Measurements from ENCODE around the gene SHISA9. TPM values are rescaled to one million over a fixed set of nuclear protein-coding genes. Genes with fewer than 3 reads are reported as not detected.

Gene SHISA9
- total and polyA plus RNA-seq, 2 donors from 2014 or later: 0.95 to 2.8 TPM

DNA sequence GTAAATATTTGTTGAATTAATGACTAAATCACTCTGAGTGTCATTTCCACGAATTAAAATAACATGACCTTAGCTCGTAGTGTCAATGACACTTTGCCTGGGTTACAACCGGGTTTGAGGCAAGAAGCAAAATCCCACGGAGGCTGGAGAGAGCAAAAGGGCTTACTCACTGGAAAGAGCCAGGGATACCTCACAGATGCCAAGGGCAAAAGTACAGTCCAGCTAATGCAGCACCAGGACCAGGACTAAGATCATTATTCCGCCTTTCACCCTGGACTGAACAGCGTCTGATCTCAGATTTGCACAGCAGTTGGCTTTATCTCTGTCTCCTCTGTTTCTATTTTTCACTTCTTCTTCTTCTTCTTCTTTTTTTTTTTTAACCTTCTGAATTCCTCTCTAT, 175.5 kb downstream of the SHISA9 start:
- intact Hi-C loops (cut with DNase I): no loop called here
- no peak for TF ChIP-seq CTCF (IDR thresholded peaks at IDR 0.05; ENCODE audit: borderline replicate concordance, extremely low read depth, insufficient read depth)
- Histone ChIP-seq H3K27ac (ENCODE audit: low read depth in 2 of 2, low read length in 2 of 2) (no peak overlapping the region), H3K4me3 (ENCODE audit: low read length in 3 of 3) (no peak overlapping the region), H3K36me3 (ENCODE audit: control insufficient read depth in 2 of 3, insufficient read depth in 3 of 3, low read length in 3 of 3) (no peaks in the 10 kb centered on the region), H3K9me3 (ENCODE audit: control insufficient read depth in 2 of 3, insufficient read depth in 1 of 3, low read length in 3 of 3) (no peaks in the 10 kb centered on the region), H3K27me3 (ENCODE audit: control insufficient read depth, insufficient read depth, low read length) (no peaks in the 10 kb centered on the region), H3K4me1 (ENCODE audit: control insufficient read depth in 2 of 3, insufficient read depth in 2 of 3, low read depth in 1 of 3, low read length in 3 of 3) (no peaks in the 10 kb centered on the region), H3K9ac (ENCODE audit: low read length in 3 of 3) (no peak overlapping the region)
- DNase-seq (no peak), FAIRE-seq (no peak)

- H3K9ac ChIP-seq (ENCODE audit: low read length in 3 of 3): no peak overlapping the region
- H3K27ac ChIP-seq (ENCODE audit: low read depth in 2 of 2, low read length in 2 of 2): no peak overlapping the region
- H3K4me1 ChIP-seq (ENCODE audit: control insufficient read depth in 2 of 3, insufficient read depth in 2 of 3, low read depth in 1 of 3, low read length in 3 of 3): no peaks in the 10 kb centered on the region
- no peak for DNase-seq
- FAIRE-seq: no peak
- H3K9me3 ChIP-seq (ENCODE audit: control insufficient read depth in 2 of 3, insufficient read depth in 1 of 3, low read length in 3 of 3): no peaks in the 10 kb centered on the region
- intact Hi-C loops (cut with DNase I): no loop called here
- H3K36me3 ChIP-seq (ENCODE audit: control insufficient read depth in 2 of 3, insufficient read depth in 3 of 3, low read length in 3 of 3): no peaks in the 10 kb centered on the region
- no peak for TF ChIP-seq CTCF (IDR thresholded peaks at IDR 0.05; ENCODE audit: borderline replicate concordance, extremely low read depth, insufficient read depth)
- no peaks in the 10 kb centered on the region for H3K27me3 ChIP-seq (ENCODE audit: control insufficient read depth, insufficient read depth, low read length)
- no peak overlapping the region for H3K4me3 ChIP-seq (ENCODE audit: low read length in 3 of 3)
Measured at GRCh38 chr16:13077816-13078215, 176.4 kb downstream of the SHISA9 start.

DNA sequence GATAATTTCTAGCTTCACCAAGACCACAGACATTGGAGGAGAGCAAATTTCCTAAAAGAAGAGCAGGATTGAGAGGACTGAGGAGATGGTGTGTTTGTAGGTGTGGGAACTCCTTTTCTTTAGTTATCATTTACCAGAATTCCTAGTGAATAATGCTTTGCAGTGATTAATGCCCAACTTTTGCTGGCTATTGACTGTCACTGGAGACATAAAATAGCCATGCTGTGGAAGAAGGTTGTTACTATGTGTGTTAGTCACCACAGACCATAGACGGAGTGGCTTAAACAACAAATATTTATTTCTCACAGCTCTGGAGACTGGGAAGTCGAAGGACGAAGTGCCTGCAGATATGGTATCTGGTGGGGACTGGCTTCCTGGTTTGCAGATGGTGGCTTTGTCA, 179.1 kb downstream of the SHISA9 start:
- Histone ChIP-seq H3K9ac (ENCODE audit: low read length in 3 of 3) (no peak overlapping the region), H3K9me3 (ENCODE audit: control insufficient read depth in 2 of 3, insufficient read depth in 1 of 3, low read length in 3 of 3) (no peaks in the 10 kb centered on the region), H3K36me3 (ENCODE audit: control insufficient read depth in 2 of 3, insufficient read depth in 3 of 3, low read length in 3 of 3) (no peaks in the 10 kb centered on the region), H3K27ac (ENCODE audit: low read depth in 2 of 2, low read length in 2 of 2) (no peak overlapping the region), H3K4me3 (ENCODE audit: low read length in 3 of 3) (no peak overlapping the region), H3K4me1 (ENCODE audit: control insufficient read depth in 2 of 3, insufficient read depth in 2 of 3, low read depth in 1 of 3, low read length in 3 of 3) (peaks cover 0 to 12% (median 5%) of the 10 kb centered on the region in 3 donors), H3K27me3 (ENCODE audit: control insufficient read depth, insufficient read depth, low read length) (no peaks in the 10 kb centered on the region)
- DNase-seq (no peak), FAIRE-seq (no peak)
- TF ChIP-seq CTCF (IDR thresholded peaks at IDR 0.05; ENCODE audit: borderline replicate concordance, extremely low read depth, insufficient read depth): no peak
- intact Hi-C loops (cut with DNase I): no loop called here

DNA sequence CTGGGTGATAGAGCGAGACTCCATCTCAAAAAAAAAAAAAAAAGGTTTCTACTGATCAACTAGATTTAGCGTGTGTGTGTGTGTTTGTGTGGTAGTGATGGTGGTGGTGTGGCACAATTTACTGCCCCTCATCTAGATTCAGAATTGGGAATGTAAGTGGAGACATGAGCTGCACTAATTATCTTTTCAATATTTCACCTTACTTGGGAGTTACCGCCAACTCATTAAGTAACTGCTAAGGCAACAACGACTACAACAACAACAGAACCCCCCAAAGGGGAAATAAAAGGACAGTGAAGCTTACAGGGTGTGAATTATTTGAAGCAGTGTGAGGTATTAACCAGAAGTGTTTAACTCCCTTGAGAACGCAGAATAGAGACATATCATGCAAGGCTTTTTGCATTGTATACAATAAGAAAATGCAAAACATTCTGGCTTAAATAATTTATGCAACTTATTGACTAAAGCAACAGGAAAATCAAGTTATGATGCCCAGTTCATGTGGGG, 180.5 kb downstream of the SHISA9 start:
- no peak for TF ChIP-seq CTCF (IDR thresholded peaks at IDR 0.05; ENCODE audit: borderline replicate concordance, extremely low read depth, insufficient read depth)
- intact Hi-C loops (cut with DNase I): no loop called here
- Histone ChIP-seq H3K36me3 (ENCODE audit: control insufficient read depth in 2 of 3, insufficient read depth in 3 of 3, low read length in 3 of 3) (no peaks in the 10 kb centered on the region), H3K27ac (ENCODE audit: low read depth in 2 of 2, low read length in 2 of 2) (no peak overlapping the region), H3K27me3 (ENCODE audit: control insufficient read depth, insufficient read depth, low read length) (no peaks in the 10 kb centered on the region), H3K9ac (ENCODE audit: low read length in 3 of 3) (no peak overlapping the region), H3K4me1 (ENCODE audit: control insufficient read depth in 2 of 3, insufficient read depth in 2 of 3, low read depth in 1 of 3, low read length in 3 of 3) (peaks cover 0 to 12% (median 5%) of the 10 kb centered on the region in 3 donors), H3K4me3 (ENCODE audit: low read length in 3 of 3) (no peak overlapping the region), H3K9me3 (ENCODE audit: control insufficient read depth in 2 of 3, insufficient read depth in 1 of 3, low read length in 3 of 3) (no peaks in the 10 kb centered on the region)
- DNase-seq (peak in 1 of 5 donors; percentile 25), FAIRE-seq (no peak)

Measured in kidney (tissue), 14 donors.